Sigmoid colon (tissue), 7 donors: ENCODE measurements around the gene RAB4A. TPM values are rescaled to one million over a fixed set of nuclear protein-coding genes. Genes with fewer than 3 reads are reported as not detected.

Experiments
- DNase-seq: peaks from one replicate; pipeline ENCODE4 v3.0.0-alpha.2; 2019
- H3K27ac ChIP-seq, 4 donors: fragments of 200-600 bp; sonication (generic); one replicate each; pipeline ENCODE4 v1.5.1; 2016 to 2019; ENCODE audit warnings: mild to moderate bottlenecking in 1 of 4
- H3K27me3 ChIP-seq, 3 donors: fragments of 200-600 bp; sonication (generic); one replicate each; pipeline ENCODE4 v1.5.1; 2019; ENCODE audit warnings: mild to moderate bottlenecking in 1 of 3
- H3K36me3 ChIP-seq, 4 donors: fragments of 200-600 bp; sonication (generic); one replicate each; pipeline ENCODE4 v1.5.1; 2016 to 2019
- H3K4me1 ChIP-seq, 4 donors: fragments of 200-600 bp; sonication (generic); one replicate each; pipeline ENCODE4 v1.5.1; 2017 to 2019
- H3K4me3 ChIP-seq, 4 donors: fragments of 200-600 bp; sonication (generic); one replicate each; pipeline ENCODE4 v1.5.1; 2017 to 2019; ENCODE audit warnings: mild to moderate bottlenecking in 2 of 4, moderate library complexity in 1 of 4
- H3K9me3 ChIP-seq, 4 donors: fragments of 200-600 bp in 3 of 4; sonication (generic) in 3 of 4; one replicate each; pipeline versions ENCODE4 v1.5.1 to v1.6.1; 2013 to 2019
- CTCF ChIP-seq, 4 experiments: fragments of 450-650 bp in 3 of 4; fragments of 200-600 bp in 1 of 4; IDR thresholded peaks; one replicate each; pipeline ENCODE4 v1.5.1; 2016 to 2019; ENCODE audit warnings: antibody characterized with exemption in 4 of 4, mild to moderate bottlenecking in 3 of 4, moderate library complexity in 2 of 4
- EP300 ChIP-seq, 4 donors: sonication (generic); formaldehyde crosslinking; IDR thresholded peaks; one replicate each; pipeline ENCODE4 v1.6.1; 2017; ENCODE audit warnings: antibody characterized with exemption in 4 of 4
- POLR2A ChIP-seq, 2 donors: fragments of 450-650 bp; IDR thresholded peaks; one replicate each; pipeline ENCODE4 v1.6.1; 2016; ENCODE audit warnings: antibody characterized with exemption in 2 of 2, mild to moderate bottlenecking in 2 of 2, moderate library complexity in 2 of 2
- POLR2AphosphoS5 ChIP-seq, 4 donors: sonication (generic); formaldehyde crosslinking; IDR thresholded peaks; one replicate each; pipeline ENCODE4 v1.6.1; 2017; ENCODE audit warnings: antibody characterized with exemption in 4 of 4
- WGBS, 2 donors: extraction: QIAGEN DNeasy Blood & Tissue Kit; methylation state at CpG; one replicate each; pipeline ENCODE4 v1.1.7; 2013; 5-methylcytosine and 5-hydroxymethylcytosine counted together
- intact Hi-C: fragments of 100-400 bp; cut with DNase I; formaldehyde crosslinking; loops from one replicate; pipeline ENCODE4 v1.15.1; 2023
- polyA plus RNA-seq, 3 donors: library from polyadenylated mRNA; stranded (reverse); fragments of 200-250 nt; gene quantifications; one replicate each; pipeline ENCODE4 v1.2.3, GENCODE V29; 2013
- total RNA-seq, 4 donors: library from RNA; depleted of rRNA; stranded (reverse); fragments of >200 nt; gene quantifications; one replicate each; pipeline ENCODE4 v1.1.0, GENCODE V29; 2016
- donor health status: healthy with polysubstance abuse.
- donor health status: Bipolar disorder and iron deficiency.
- donor health status: healthy.

Gene RAB4A
- total and polyA plus RNA-seq, 7 donors, result 35.8 to 83.7 (median 52.4) TPM

- Histone ChIP-seq H3K36me3 (no peaks in the 10 kb centered on the region), H3K27ac (no peak overlapping the region), H3K27me3 (no peaks in the 10 kb centered on the region), H3K9me3 (no peaks in the 10 kb centered on the region), H3K4me3 (no peak overlapping the region), H3K4me1 (peaks cover 0 to 19% (median 7%) of the 10 kb centered on the region in 4 donors)
- WGBS, 2 donors, result 12 to 59% methylated on average over 3 of the region's 3 CpGs
- no peak for DNase-seq
- intact Hi-C loops, result no loop called here
- TF ChIP-seq EP300 (IDR thresholded peaks at IDR 0.05) (no peak), CTCF (IDR thresholded peaks at IDR 0.05) (no peak), POLR2A (IDR thresholded peaks at IDR 0.05) (no peak), POLR2AphosphoS5 (IDR thresholded peaks at IDR 0.05) (no peak)
These were observed 10.0 kb downstream of the RAB4A start for GRCh38 chr1:229280921-229281320.

- peaks cover 0 to 19% (median 7%) of the 10 kb centered on the region in 4 donors for H3K4me1 ChIP-seq
- no peak for DNase-seq
- no peaks in the 10 kb centered on the region for H3K27me3 ChIP-seq
- 48 to 78% methylated on average over 1 of the region's 1 CpG for WGBS, 2 donors
- no peaks in the 10 kb centered on the region for H3K9me3 ChIP-seq
- TF ChIP-seq EP300 (IDR thresholded peaks at IDR 0.05) (no peak), POLR2AphosphoS5 (IDR thresholded peaks at IDR 0.05) (no peak)
- no peak overlapping the region for H3K4me3 ChIP-seq
- intact Hi-C loops, result no loop called here
- H3K36me3 ChIP-seq, result no peaks in the 10 kb centered on the region
- H3K27ac ChIP-seq, result no peak overlapping the region
These were observed 10.5 kb downstream of the RAB4A start for GRCh38 chr1:229281339-229281926.

- no peaks in the 10 kb centered on the region for H3K27me3 ChIP-seq
These were observed 11.4 kb downstream of the RAB4A start for GRCh38 chr1:229282295-229282823.

GRCh38 chr1:229283183-229283611 lies 12.3 kb downstream of the RAB4A start:
- H3K4me1 ChIP-seq, result peaks cover 0 to 24% (median 15%) of the 10 kb centered on the region in 4 donors
- TF ChIP-seq POLR2AphosphoS5 (IDR thresholded peaks at IDR 0.05) (no peak), POLR2A (IDR thresholded peaks at IDR 0.05) (no peak), CTCF (IDR thresholded peaks at IDR 0.05) (no peak), EP300 (IDR thresholded peaks at IDR 0.05) (no peak)
- DNase-seq, result no peak
- no peak overlapping the region for H3K27ac ChIP-seq
- no peaks in the 10 kb centered on the region for H3K36me3 ChIP-seq
- WGBS, 2 donors, result 92 to 95% methylated on average over 3 of the region's 3 CpGs
- H3K27me3 ChIP-seq, result no peaks in the 10 kb centered on the region
- H3K9me3 ChIP-seq, result no peaks in the 10 kb centered on the region
- no peak overlapping the region for H3K4me3 ChIP-seq
- intact Hi-C loops, result no loop called here

More at GRCh38 chr1:229282295-229282823, 11.4 kb downstream of the RAB4A start:
- WGBS, 2 donors, result 79 to 90% methylated on average over 1 of the region's 1 CpG
- intact Hi-C loops, result no loop called here
- Histone ChIP-seq H3K4me1 (peaks cover 0 to 21% (median 11%) of the 10 kb centered on the region in 4 donors), H3K9me3 (no peaks in the 10 kb centered on the region), H3K4me3 (no peak overlapping the region), H3K27ac (no peak overlapping the region), H3K36me3 (no peaks in the 10 kb centered on the region)
- TF ChIP-seq POLR2AphosphoS5 (IDR thresholded peaks at IDR 0.05), result no peak
- no peak for TF ChIP-seq POLR2A (IDR thresholded peaks at IDR 0.05)
- TF ChIP-seq CTCF (IDR thresholded peaks at IDR 0.05), result no peak
- no peak for TF ChIP-seq EP300 (IDR thresholded peaks at IDR 0.05)
- no peak for DNase-seq

DNA sequence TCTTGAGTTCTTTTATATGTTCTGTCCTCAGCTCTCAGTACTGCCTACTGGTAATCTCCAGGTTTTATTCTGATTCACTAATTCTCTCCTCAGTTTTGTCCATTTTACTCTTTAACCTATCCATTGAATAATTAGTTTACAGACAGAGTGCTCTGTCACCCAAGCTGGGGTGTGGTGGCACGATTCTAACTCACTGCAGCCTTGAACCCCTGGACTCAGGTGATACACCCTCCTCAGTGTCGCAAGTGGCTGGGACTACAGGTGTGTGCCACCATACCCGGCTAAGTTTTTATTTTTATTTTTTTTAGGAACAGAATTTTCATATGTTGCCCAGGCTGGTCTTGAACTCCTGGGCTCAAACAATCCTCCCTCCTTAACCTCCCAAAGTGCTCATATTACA lies 14.0 kb downstream of the RAB4A start:
- Histone ChIP-seq H3K36me3 (peaks cover 0 to 13% (median 0%) of the 10 kb centered on the region in 4 donors), H3K9me3 (no peaks in the 10 kb centered on the region), H3K4me1 (peaks cover 0 to 19% (median 10%) of the 10 kb centered on the region in 4 donors), H3K27ac (no peak overlapping the region), H3K27me3 (no peaks in the 10 kb centered on the region), H3K4me3 (no peak overlapping the region)
- intact Hi-C loops, result no loop called here
- 49 to 85% methylated on average over 3 of the region's 3 CpGs for WGBS, 2 donors
- no peak for TF ChIP-seq POLR2AphosphoS5 (IDR thresholded peaks at IDR 0.05)
- TF ChIP-seq EP300 (IDR thresholded peaks at IDR 0.05), result no peak
- TF ChIP-seq CTCF (IDR thresholded peaks at IDR 0.05), result no peak
- DNase-seq, result no peak
